Hematopoietic multipotent progenitor cell treated with erythropoietin and hydrocortisone succinate and interleukin-3 and kit ligand, for 6 days (in vitro differentiated cells): ENCODE measurements around the gene TPH1.
A peak's percentile ranks its signal among the peaks of the same experiment; 100 is the strongest.

ENCODE experiments used
- DNase-seq: peaks from one replicate; pipeline ENCODE4 v3.0.0-alpha.2; 2015

Gene TPH1

DNA sequence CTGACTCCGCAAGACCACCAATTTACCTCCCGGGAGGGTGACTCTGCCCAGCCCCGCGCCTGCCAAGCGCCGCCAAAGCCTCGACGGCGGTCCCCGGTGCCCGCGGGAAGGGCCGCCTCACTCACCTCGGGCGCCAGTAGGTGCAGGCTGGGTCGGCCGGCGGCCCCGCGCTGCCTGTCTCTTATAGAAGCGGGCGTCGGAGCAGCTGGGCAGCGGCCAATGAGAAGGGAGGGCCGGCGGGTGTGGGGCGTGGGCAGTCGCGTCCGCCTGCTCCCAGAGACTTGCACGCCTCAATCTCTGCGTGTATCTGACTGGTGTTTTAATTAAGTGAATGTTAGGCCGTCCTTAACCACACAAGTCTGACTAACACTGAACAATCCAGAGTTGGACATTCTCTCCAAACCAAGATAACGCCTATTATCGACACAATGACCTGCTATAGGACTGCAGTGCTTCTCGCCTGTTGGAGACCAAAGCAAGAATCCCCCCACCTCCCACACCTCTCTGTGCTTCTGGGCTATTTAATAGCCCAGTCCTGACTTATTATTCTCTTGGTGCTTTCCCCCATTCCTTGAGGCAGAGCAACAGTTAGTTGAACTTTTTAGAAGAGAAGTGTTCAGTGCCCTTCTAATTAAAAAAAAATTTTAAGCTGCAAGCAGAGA is at the start of gene TPH1:
Gene TPH1, minus strand, starts transcription at position 154 of the 662 bp plus-strand sequence. CDS start 5,507 bp downstream, outside the sequence.
- DNase-seq = peak; percentile 22

DNA sequence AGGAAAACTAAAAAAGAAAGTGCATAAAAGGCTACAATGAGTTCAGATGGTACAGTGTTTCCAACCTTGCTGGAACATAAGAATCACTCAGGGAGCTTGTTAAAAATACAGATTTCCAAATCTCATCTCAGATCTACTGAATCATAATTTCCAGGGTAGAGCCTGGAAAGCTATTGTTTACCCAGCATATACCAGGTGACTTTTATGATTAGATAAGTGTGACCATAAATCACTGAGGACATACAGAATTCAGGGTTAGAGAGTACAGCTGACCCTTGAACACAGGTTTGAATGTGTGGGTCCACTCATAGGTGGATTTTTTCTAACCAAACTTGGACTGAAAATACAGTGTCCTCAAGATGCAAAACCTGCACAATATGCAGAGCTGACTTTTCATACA is 47.9 kb upstream of the TPH1 start:
- DNase-seq = no peak

DNA sequence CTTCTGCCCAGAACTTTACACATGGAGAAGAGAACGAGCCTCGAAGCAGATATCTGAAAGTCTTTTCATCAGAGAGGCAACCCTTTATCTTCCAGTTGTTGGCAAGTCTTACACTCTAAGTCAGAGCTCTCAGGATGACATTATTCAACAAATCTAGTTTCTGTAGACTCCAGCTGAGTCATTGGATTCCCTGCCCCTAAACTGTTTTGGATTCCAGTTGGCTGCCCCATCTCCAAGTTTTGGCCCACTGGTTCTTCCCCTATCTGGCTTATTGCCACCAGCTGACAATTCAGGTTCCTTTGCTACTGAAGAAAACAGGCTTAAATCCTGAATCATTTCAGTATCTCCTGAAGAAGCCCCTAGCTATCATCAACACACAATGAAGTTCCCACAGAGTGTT is 45.7 kb upstream of the TPH1 start:
- no peak for DNase-seq

DNA sequence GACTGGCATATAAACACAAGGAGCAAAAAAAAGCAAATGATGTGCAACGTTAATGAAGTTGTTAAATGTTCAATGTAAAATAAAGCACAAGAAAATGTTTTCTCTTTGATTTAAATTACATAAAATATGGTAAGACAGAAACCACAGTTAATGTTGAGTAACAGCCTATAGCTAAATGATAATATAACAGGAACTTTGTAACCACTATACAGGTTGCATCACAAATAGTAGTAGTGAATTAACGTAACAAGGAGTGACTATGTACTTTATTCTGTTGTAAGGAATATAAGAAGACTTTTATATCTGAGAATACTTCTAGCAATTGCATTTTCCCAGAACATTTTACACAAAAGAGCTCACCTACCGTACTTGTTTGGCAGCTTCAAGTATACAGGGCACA is 42.9 kb upstream of the TPH1 start:
- DNase-seq = peak; percentile 69

DNA sequence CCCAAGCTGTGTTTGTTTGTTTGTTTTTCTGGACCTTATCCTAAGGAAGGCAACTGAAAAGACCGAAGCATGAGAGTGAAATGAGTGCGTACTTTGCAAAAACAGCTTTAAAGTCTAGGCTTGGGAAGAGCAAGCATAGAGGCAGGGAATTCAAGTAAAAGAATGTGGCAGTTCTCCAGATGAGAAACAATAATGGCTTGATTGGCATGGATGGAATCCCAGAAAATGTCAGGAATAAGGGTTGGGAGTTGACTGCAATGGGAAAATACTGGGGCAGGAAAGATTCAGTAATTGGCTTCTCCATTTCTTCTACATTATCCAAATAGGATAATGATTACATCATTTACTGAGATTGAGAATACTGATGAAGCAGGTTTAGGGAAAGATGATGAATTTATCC is 42.3 kb upstream of the TPH1 start:
- no peak for DNase-seq

DNA sequence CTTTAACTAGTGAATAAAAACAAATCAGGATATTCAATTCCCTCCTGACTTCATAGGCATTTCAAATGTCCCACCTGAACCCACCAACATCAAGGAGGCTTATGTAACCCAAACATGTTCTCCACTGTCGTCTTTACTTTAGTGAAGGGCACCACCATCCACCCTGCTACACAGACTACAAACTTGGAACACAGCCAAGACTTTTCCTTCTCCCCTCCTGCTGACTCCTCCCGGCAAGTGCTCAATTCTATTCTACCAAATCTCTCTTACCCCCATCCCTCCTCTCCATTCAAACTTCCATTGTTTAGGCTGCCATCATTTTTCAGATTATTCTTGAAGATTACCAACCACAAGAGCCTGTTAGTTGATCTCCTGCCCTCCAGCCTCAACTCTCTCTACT is 35.5 kb upstream of the TPH1 start:
- no peak for DNase-seq

DNA sequence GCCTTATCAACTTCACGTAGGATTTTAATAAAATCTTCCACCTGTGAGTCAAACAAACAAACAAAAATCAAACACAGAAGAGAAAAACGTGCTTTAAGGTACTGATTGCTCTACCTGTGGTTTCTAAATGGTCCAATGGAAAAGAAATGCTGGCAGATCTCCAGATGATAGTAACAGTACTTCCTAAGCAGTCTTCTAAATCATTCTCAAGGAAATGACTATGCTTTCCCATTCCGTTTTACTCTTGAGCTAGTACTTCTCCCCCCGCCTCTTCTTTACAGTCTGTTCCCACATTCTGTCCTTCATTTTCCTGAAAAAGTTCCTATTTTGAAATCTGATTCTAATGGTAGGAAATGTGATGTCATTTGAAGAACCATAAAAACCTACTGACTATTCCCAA is 34.4 kb upstream of the TPH1 start:
- DNase-seq = no peak

DNA sequence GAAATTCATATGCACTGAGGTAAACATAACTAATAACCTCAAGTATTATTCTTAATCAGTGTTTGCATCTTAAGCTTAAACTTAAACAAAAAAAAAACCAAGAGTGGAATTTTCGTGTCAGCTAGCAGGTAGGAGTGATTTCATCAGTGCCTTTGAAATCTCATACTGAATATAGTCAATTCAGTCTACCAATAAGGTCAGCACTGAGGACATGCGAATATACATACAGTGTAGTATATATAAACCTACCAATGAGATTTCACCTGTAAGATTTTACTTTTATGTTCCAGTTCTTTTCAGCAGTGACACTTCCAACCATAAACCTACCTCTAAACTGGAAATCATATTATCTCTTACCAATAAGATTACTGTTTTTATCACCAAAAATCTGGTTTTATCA is 32.8 kb upstream of the TPH1 start:
- DNase-seq = no peak

DNA sequence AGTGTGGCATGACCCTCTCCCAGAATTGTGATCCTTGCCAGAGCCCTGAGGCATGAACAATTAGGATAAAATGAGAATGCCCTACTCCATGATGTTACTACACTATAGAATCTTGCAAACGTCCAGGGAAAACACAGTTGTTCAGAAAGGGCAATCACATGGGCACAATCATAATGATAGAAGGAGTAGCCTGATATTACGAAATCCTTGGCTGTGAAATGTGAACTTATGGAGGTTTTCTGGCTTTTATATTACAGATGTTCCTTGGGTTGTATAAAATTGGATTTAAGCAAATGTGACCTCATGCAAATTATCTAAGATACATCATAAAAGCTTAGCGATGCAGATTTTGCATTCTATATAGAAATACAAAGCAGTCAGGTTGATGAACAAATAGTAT is 29.4 kb upstream of the TPH1 start:
- DNase-seq = no peak

DNA sequence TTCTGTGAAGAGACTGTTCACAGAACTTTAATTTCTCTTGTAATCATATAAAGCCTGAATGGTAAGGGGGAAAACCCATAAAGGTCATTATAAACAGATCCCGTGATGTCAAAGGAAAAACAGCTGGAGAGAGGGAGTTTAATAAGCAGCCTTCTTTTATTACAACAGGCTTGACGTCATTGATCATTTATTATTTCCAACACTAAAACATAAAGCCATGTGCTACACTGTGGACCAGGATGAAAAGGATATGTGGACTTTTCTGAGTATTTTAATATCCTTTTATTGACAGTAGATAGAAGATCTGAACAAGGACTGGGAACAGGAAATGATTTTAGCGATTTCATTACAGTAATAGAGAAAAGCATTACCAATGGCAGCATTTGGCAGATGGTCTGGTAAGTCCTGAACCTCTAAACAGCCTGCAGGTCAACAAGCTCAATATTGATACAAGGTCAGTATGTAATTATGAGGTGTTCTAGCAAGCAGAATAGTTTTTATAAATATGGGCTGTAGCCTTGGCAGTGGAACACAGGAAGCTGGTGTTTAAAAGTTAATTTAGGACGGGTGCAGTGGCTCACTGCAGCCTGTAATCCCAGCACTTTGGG is 25.1 kb upstream of the TPH1 start:
- DNase-seq = no peak

DNA sequence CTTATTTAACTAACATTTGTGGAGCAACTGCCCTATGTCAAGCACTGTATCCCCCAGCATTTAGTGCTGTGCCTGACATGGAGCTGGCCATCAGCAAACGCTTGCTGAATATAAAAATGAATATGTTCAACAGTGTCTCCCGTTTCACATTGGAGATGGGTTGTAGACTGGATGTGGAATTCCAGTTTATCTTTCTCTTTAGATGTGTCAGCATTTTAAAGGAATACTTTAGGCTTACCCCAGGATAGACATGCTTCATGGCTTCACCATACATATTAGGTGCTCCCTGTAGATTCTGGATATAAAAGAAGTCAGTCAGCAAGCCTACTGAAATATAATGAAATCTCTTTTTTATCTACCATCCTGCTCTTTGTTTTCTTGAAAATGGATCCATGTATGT is 21.3 kb upstream of the TPH1 start:
- DNase-seq = no peak

DNA sequence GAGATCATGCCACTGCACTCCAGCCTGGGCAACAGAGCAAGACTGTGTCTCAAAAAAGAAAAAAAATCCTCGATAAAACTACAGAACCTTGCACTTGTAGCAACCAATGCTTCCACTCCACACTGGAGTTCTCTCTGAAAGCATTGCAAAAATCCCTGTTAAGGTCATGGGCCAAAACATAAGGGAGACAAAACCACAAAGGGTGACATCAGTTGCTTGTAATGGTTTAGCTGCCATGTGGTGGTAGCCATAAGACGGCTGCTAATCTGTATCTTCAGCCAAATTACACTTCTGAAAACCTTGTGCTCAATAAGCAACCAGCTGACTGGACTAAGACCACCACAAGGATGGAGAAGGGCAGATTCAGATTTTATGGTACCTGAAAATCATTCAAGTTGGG is 20.6 kb upstream of the TPH1 start:
- no peak for DNase-seq

DNA sequence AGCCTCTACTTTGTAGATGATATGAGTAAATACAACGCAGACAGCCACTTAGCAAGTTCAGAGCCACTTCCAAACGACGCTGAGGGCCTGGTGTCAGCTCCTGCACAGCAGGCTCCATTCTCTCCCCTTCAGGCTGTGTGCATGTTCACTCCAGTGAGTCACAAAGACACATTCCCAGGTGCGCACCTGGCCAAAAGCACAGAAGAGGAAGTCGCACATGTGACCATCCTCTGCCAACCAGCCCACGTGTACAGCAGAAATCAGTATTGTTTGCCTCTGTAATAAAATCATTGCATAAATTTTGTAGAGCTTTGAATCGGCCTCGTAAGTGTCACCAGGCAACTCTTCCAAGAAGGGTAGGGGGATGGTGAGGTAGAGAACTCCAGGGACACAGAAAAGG is 19.5 kb upstream of the TPH1 start:
- no peak for DNase-seq

DNA sequence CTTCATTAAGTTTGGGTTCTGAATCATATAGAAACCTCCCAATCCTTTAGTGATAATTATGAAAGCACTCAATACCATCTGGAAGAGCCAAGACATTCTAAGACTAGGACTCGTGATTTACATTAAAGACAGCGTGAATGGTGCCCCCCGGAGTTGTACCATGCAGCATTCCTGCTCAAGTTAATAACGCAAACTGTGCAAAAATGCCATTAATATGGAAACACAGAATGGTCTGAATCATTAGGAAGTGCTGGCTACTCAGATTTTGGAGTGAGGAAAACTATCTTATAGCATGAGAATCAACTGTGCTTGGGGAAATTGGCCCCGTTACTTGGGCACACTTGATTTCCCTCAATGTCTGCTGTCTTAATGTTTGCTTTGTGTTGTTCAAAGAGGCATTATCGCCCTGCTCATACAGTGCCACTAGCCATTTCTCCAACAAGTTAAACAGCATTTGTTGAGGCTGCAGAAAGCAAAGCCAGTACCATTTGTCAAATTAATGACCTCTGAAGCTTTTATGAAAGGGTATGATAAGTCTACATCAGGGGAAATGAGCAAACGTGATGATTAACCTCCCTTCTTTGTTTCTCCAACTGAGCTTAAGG is 18.5 kb upstream of the TPH1 start:
- DNase-seq = no peak

DNA sequence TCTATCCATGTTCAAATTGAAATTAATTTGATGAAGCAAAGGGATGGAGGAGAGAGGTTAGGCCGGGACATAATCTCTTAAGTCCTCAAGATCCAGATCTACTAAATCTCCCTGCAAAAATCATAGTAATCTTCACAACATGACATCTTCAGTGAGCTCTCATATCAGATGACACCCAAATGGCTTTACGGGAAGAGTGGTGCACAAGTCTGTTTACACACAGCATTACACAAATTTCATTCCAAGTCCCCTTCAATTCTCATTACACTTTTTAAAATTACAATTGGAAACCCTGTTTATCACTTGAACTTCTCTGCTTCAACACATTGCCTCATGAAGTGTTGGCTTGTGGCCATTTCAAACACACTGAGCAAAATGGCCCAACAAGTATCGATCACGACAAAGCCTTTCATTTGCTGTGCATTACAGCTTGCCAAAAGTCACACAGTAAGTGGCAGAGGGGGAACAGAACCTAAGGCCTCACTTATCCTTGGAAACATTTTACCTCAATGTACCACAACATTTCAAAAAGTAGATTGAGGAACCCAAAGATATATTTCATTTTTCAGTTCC is 17.9 kb upstream of the TPH1 start:
- no peak for DNase-seq

DNA sequence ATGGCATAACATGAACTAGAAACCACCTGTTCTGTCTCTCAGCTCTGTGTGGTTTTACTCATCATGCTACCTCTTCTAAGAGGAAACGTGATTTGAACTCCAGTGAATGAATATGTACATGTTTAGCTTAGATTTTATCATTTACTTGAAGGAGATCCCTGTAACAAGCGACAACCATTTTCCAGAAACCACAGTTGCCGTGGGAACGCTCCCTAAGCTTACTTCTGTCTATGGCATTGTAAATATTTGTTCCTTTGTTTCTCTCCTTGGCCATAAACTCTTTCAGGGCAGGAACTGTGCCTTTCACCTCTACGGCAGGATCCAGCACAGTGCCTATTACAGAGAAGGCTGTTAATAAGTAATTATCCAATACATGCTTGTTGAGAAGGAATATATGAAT is 17.1 kb upstream of the TPH1 start:
- no peak for DNase-seq

DNA sequence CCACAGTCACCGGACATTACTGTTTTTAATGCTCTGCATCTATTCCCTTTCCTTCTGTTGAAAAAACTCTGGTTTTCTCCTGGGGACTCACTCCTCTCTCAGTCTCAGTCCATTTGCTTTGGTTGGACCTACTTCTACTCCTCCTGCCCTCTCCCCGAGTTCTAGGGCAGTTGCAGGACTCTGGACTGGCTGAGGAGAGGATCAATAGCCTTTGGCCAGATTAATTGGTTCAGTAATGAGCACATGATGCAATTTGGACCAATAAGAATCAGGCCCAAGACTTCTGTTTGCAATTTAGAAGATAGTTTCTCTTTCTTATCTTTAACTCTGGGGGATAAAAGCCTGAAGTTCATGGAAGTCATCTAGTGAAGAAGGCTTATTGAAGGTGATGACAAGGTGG is 15.3 kb upstream of the TPH1 start:
- no peak for DNase-seq

DNA sequence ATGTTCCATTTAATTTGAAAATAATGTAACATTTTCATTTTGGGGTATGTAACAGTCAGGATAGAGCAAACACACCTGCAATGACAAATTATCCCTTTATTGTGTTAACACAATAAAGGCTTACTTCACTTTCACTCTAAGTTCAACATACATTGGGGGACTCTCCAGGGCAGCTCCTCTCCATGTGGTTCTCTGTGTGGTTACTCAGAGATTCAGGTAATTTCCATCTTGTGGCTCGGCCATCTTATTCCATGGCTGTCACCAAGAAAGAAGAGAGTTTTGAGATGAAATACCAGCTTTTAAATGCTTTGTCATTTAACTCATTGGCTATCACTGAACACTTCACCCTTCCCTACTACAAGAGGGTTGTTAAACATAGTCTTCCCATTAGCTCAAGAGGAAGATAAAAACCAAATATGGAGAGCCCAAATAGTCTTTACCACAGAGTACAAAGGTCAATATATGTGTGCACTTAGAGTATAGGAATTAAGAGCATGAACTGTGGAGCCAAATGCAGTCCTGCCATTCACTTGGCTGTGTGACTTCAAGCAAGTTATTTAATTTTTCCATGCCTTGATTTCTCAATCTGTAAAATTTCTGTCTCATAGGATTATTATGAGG is 10.6 kb upstream of the TPH1 start:
- no peak for DNase-seq

DNA sequence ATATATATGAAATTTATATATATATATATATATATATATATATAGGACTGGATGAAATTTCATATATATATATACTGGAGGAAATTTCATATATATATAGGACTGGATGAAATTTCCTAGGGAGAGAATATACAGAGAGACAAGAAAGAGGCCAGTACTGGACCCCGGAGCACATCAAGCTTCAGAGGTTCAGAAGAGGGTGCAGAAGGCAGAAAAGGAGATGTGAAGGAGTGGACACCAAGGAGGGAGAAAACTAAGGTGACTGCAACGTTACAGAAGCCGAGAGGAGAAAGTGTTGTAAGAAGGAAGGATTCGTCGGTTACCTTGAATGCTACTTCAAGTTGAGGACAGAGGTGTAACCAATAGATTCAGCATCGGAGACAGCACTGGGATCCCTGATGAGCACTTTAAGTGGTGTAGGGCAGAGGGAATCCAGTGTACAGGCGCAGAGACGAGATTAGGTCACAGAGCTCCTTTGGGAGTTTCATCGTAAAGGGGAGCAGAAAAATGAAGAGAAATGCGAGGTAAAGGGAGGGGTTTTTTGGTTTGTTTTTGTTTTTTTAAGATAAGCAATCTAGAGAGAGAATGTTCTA is 8.5 kb upstream of the TPH1 start:
- DNase-seq = no peak

DNA sequence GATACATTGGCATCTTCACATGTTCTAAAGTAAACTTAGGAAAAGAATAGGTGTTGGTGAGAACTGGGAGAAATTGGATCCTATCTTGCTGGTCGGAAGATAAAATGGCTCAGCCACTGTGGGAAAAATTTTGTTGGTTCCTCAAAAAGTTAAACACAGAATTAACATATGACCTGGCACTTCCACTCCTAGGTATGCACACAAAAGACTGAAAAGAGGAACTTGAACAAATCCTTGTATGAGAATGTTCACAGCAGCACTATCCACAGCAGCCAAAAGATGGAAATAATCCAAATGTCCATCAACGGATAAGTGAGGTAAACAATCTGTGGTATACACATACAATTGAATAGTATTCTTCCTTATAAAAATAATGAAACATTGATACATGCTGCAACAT is 4.8 kb upstream of the TPH1 start:
- DNase-seq = no peak

DNA sequence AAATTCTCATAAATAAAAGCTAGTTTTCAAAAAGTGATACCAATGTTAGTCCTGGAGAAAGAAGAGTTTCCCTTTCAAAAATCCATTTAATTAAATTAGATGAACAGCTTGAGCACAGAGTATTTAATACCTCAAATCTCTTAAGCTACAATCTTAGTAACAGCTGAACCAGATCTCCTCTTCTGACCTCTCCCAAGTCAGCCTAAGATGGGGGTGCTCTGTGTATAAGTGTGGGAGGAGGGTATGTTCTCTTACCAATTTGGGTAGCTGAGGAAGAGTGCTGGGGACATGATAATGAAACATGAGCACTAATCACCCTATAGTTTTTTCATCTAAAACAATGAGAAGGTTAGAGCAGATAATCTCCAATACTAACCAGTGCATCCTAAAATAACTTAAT is 9.6 kb downstream of the TPH1 start:
- no peak for DNase-seq

DNA sequence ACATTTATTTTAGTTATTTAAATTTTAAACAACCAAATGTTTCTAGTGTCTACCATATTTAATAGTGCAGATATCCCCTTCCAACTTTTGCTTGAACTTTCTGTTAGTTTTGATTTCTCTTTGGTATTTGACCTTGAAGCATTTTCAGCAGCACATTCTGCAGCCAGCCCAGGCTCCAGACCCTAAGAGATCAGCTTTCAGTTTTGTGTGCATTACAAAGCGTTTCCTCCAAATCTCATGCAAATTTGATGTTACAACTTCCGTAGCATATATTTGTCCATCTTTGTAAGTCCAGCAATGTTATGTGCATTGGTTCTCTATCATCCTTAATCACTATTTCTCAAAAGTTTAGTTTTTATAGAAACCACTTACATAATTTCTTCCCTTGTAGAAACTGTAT is 18.6 kb downstream of the TPH1 start:
- DNase-seq = no peak

DNA sequence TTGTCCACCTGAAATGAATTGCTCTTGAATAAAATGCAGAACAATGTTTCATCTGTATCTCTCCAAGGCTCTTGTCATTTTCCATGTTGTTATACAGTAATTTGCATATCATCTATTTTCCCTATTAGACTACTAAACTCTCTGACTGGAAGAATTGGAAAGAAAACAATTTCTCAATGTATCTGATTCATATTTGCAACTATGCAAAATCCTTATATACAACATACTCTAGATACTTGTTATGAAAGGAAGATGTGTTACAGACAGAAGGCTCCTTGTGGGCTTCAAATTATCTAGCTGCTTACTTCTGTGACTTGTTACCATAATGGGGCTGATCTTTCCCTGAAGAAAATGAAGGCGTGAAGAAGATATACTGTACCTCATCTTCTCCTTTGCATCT is 23.6 kb downstream of the TPH1 start:
- DNase-seq = no peak

DNA sequence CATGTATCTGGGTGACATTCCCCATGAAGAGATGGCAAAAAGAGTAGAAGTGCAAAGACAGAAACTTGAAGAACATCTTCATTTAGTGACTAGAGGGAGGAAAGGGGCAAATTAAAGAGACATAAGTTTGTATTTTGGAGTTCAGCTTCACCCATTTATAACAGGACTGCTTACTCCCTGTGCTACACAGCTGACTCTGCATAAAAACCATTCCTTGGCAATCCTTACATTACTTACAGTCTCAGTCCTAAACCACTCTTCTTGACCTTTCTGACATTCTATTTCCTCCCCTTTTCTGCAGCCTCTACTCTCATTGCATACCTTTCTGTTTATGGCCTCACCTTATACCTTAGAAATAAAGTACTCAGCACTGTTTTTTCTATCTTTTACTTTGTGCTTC is 26.4 kb downstream of the TPH1 start:
- no peak for DNase-seq
